HepG2 (cell line): ENCODE results near the gene LRP10. TPM values are rescaled to one million over a fixed set of nuclear protein-coding genes. Genes with fewer than 3 reads are reported as not detected.

ENCODE experiments used
- CHCHD3 ChIP-seq: sonication (generic); formaldehyde crosslinking; IDR thresholded peaks from 2 replicates; pipeline ENCODE4 v1.8.0; 2022; ENCODE audit warnings: mild to moderate bottlenecking, missing genetic modification reagents, moderate library complexity
- CHD2 ChIP-seq: IDR thresholded peaks from 2 replicates; pipeline ENCODE4 v1.6.1; 2011; ENCODE audit warnings: low read depth, low read length, improper control_type of control experiment
- GLI4 ChIP-seq: sonication (generic); formaldehyde crosslinking; IDR thresholded peaks from 2 replicates; pipeline ENCODE4 v1.5.1; 2020; ENCODE audit warnings: missing genetic modification reagents, mild to moderate bottlenecking, moderate library complexity, borderline replicate concordance
- JUN ChIP-seq: sonication (generic); formaldehyde crosslinking; IDR thresholded peaks from 2 replicates; pipeline ENCODE4 v1.4.0; 2020; ENCODE audit warnings: mild to moderate bottlenecking, missing genetic modification reagents
- JUND ChIP-seq: sonication (generic); formaldehyde crosslinking; IDR thresholded peaks from 2 replicates; pipeline ENCODE4 v1.8.0; 2022; ENCODE audit warnings: mild to moderate bottlenecking, missing genetic modification reagents
- KAT2B ChIP-seq: fragments of 150-350 bp; IDR thresholded peaks from 2 replicates; pipeline ENCODE4 v1.6.1; 2014; ENCODE audit warnings: low read depth, low read length, borderline replicate concordance
- KDM2A ChIP-seq: sonication (generic); formaldehyde crosslinking; IDR thresholded peaks from 2 replicates; pipeline ENCODE4 v1.4.0; 2020; ENCODE audit warnings: low read depth, missing genetic modification reagents, borderline replicate concordance
- KLF16 ChIP-seq, 2 experiments: sonication (generic) in 1 of 2; formaldehyde crosslinking in 1 of 2; IDR thresholded peaks; 2 replicates each; pipeline versions ENCODE4 v1.6.1 to v1.8.0; 2016 to 2023; ENCODE audit warnings: missing genetic modification reagents in 2 of 2, missing compliant biosample characterization in 1 of 2
- NFYB ChIP-seq: sonication (generic); formaldehyde crosslinking; IDR thresholded peaks from 2 replicates; pipeline ENCODE4 v1.4.0; 2020; ENCODE audit warnings: missing genetic modification reagents
- PCBP2 ChIP-seq: fragments of 200-400 bp; formaldehyde crosslinking; optimal IDR thresholded peaks from 2 replicates; pipeline ENCODE3; 2018; ENCODE audit warnings: low read length, low read depth; ENCODE audit not compliant: poor library complexity, severe bottlenecking
- SALL2 ChIP-seq: sonication (generic); formaldehyde crosslinking; IDR thresholded peaks from 2 replicates; pipeline ENCODE4 v1.8.1; 2023; ENCODE audit warnings: mild to moderate bottlenecking, missing genetic modification reagents, inconsistent platforms
- STAT5B ChIP-seq: sonication (generic); formaldehyde crosslinking; IDR thresholded peaks from 2 replicates; pipeline ENCODE4 v1.4.0; 2020; ENCODE audit warnings: missing genetic modification reagents
- TCF7L2 ChIP-seq: IDR thresholded peaks from 2 replicates; pipeline ENCODE4 v1.6.1; 2011; ENCODE audit warnings: mild to moderate bottlenecking, low read depth, low read length, moderate library complexity
- TGIF2 ChIP-seq: IDR thresholded peaks from 2 replicates; pipeline ENCODE4 v1.6.1; 2016; ENCODE audit warnings: control low read depth, missing compliant biosample characterization
- TP53 ChIP-seq: sonication (generic); formaldehyde crosslinking; conservative IDR thresholded peaks from 2 replicates; pipeline ENCODE4 v1.4.0; 2020; ENCODE audit warnings: missing genetic modification reagents
- ZNF101 ChIP-seq: sonication (generic); formaldehyde crosslinking; IDR thresholded peaks from 2 replicates; pipeline ENCODE4 v1.4.0; 2020; ENCODE audit warnings: mild to moderate bottlenecking, low read depth, missing genetic modification reagents, borderline replicate concordance
- ZNF121 ChIP-seq: sonication (generic); formaldehyde crosslinking; IDR thresholded peaks from 2 replicates; pipeline ENCODE4 v1.5.0; 2020; ENCODE audit warnings: mild to moderate bottlenecking, missing genetic modification reagents
- ZNF207 ChIP-seq: fragments of 450-650 bp; IDR thresholded peaks from 2 replicates; pipeline ENCODE4 v1.6.1; 2016; ENCODE audit warnings: antibody characterized with exemption, borderline replicate concordance
- ZNF251 ChIP-seq: sonication (generic); formaldehyde crosslinking; IDR thresholded peaks from 2 replicates; pipeline ENCODE4 v1.9.0; 2021; ENCODE audit warnings: mild to moderate bottlenecking, missing genetic modification reagents
- ZNF557 ChIP-seq: sonication (generic); formaldehyde crosslinking; IDR thresholded peaks from 2 replicates; pipeline ENCODE4 v1.4.0; 2020; ENCODE audit warnings: missing genetic modification reagents
- ZNF563 ChIP-seq: sonication (generic); formaldehyde crosslinking; IDR thresholded peaks from 2 replicates; pipeline ENCODE4 v1.8.0; 2022; ENCODE audit warnings: mild to moderate bottlenecking, moderate library complexity, missing genetic modification reagents
- ZZZ3 ChIP-seq: sonication (generic); formaldehyde crosslinking; IDR thresholded peaks from 2 replicates; pipeline ENCODE4 v1.4.0; 2020; ENCODE audit warnings: missing genetic modification reagents, mild to moderate bottlenecking, borderline replicate concordance
- polyA plus RNA-seq, 8 experiments: library from polyadenylated mRNA; depleted of rRNA in 3 of 8; stranded (reverse) in 7 of 8; unstranded in 1 of 8; fragments of >200 nt; fragmentation: Illumina TruSeq in 4 of 8; extraction: Trizol in 4 of 8; gene quantifications; 2 replicates each; pipeline versions ENCODE4 v1.2.1 to v1.2.3, GENCODE V29; 2011 to 2016; ENCODE audit warnings: low read depth in 4 of 8, missing spikeins in 1 of 8, mixed read lengths in 1 of 8; ENCODE audit not compliant: insufficient read depth in 1 of 8
- total RNA-seq, 5 experiments: library from RNA; depleted of rRNA; stranded (reverse); fragments of >200 nt; fragmentation: Illumina TruSeq; extraction: Trizol; gene quantifications; 2 replicates each; pipeline ENCODE4 v1.2.3, GENCODE V29; 2016; ENCODE audit warnings: low read depth in 1 of 5
- TF ChIP-seq, protein P1 (sequence below): sonication (generic); formaldehyde crosslinking; IDR thresholded peaks from 2 replicates; pipeline ENCODE4 v1.5.1; 2020; ENCODE audit warnings: missing genetic modification reagents, mild to moderate bottlenecking, borderline replicate concordance
- TF ChIP-seq, protein P2 (sequence below): IDR thresholded peaks from 2 replicates; pipeline ENCODE4 v1.6.1; 2016
- TF ChIP-seq, protein P3 (sequence below): sonication (generic); formaldehyde crosslinking; IDR thresholded peaks from 2 replicates; pipeline ENCODE4 v1.4.0; 2020; ENCODE audit warnings: low read depth, mild to moderate bottlenecking, missing genetic modification reagents
- TF ChIP-seq, protein P4 (sequence below): sonication (generic); formaldehyde crosslinking; IDR thresholded peaks from 2 replicates; pipeline ENCODE4 v1.8.1; 2023; ENCODE audit warnings: missing genetic modification reagents, inconsistent platforms, borderline replicate concordance
- TF ChIP-seq, protein P5 (sequence below): IDR thresholded peaks from 2 replicates; pipeline ENCODE4 v1.6.1; 2016; ENCODE audit warnings: missing genetic modification reagents, missing compliant biosample characterization

The LRP10 gene
- total and polyA plus RNA-seq, 2 of the 13 experiments (the other 11 are each of a cell fraction or from before 2014, with no cell fraction given) = 16.9 to 45.2 TPM

DNA sequence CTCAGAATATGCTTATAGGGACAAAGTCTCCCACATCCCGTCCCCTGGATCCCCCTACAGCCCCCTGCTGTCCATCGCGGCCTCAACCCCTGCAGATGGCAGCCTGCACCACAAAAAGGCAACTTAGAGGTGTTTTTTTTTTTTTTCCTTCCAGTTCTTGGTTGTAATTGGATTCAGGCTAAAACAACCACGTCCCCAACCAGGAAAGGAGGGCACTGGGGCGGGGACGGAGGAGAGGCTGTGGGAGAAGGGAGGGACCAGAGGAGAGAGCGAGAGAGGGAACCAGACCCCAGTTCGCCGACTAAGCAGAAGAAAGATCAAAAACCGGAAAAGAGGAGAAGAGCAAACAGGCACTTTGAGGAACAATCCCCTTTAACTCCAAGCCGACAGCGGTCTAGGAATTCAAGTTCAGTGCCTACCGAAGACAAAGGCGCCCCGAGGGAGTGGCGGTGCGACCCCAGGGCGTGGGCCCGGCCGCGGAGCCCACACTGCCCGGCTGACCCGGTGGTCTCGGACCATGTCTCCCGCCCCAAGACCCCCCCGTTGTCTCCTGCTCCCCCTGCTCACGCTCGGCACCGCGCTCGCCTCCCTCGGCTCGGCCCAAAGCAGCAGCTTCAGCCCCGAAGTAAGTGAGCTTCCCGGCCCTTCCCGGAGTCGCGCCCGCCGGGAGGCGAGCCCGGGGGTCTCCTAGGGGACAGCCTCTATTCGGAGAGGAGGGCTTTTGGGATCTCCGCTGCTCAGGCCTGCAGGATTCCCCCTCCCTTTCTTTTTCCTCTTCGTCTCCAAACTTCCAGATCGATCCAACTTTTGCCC lies 35.0 kb upstream of the LRP10 start, which contains the start of gene MMP14 (continued):
- TF ChIP-seq, protein P1, sequence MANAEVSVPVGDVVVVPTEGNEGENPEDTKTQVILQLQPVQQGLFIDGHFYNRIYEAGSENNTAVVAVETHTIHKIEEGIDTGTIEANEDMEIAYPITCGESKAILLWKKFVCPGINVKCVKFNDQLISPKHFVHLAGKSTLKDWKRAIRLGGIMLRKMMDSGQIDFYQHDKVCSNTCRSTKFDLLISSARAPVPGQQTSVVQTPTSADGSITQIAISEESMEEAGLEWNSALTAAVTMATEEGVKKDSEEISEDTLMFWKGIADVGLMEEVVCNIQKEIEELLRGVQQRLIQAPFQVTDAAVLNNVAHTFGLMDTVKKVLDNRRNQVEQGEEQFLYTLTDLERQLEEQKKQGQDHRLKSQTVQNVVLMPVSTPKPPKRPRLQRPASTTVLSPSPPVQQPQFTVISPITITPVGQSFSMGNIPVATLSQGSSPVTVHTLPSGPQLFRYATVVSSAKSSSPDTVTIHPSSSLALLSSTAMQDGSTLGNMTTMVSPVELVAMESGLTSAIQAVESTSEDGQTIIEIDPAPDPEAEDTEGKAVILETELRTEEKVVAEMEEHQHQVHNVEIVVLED = no peak
- TF ChIP-seq NFYB (CRISPR knock-in tag) (no peak), ZNF251 (CRISPR knock-in tag) (no peak), JUN (CRISPR knock-in tag) (no peak), SALL2 (0 out of 2 replicates have a peak, but pooled peaks have one; percentile 45), ZNF121 (CRISPR knock-in tag) (no peak), KAT2B (no peak), KDM2A (CRISPR knock-in tag) (peak; percentile 31; the same call in 1 of the 2 replicates), ZNF101 (no peak), TP53 (no peak), CHCHD3 (CRISPR knock-in tag) (no peak), CHD2 (no peak), STAT5B (CRISPR knock-in tag) (no peak), TGIF2 (CRISPR knock-in tag) (no peak), ZNF207 (no peak), ZNF557 (no peak), PCBP2 (no peak), GLI4 (CRISPR knock-in tag) (no peak), ZZZ3 (CRISPR knock-in tag) (no peak), JUND (CRISPR knock-in tag) (no peak), TCF7L2 (no peak), ZNF563 (no peak), KLF16 (CRISPR knock-in tag; IDR thresholded peaks at IDR 0.05) (no peak)
- TF ChIP-seq, protein P2, sequence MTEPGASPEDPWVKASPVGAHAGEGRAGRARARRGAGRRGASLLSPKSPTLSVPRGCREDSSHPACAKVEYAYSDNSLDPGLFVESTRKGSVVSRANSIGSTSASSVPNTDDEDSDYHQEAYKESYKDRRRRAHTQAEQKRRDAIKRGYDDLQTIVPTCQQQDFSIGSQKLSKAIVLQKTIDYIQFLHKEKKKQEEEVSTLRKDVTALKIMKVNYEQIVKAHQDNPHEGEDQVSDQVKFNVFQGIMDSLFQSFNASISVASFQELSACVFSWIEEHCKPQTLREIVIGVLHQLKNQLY (CRISPR knock-in tag) = no peak
- TF ChIP-seq, protein P3, sequence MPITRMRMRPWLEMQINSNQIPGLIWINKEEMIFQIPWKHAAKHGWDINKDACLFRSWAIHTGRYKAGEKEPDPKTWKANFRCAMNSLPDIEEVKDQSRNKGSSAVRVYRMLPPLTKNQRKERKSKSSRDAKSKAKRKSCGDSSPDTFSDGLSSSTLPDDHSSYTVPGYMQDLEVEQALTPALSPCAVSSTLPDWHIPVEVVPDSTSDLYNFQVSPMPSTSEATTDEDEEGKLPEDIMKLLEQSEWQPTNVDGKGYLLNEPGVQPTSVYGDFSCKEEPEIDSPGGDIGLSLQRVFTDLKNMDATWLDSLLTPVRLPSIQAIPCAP (CRISPR knock-in tag) = no peak
- TF ChIP-seq, protein P4, sequence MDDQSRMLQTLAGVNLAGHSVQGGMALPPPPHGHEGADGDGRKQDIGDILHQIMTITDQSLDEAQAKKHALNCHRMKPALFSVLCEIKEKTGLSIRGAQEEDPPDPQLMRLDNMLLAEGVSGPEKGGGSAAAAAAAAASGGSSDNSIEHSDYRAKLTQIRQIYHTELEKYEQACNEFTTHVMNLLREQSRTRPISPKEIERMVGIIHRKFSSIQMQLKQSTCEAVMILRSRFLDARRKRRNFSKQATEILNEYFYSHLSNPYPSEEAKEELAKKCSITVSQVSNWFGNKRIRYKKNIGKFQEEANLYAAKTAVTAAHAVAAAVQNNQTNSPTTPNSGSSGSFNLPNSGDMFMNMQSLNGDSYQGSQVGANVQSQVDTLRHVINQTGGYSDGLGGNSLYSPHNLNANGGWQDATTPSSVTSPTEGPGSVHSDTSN (CRISPR knock-in tag) = no peak
- TF ChIP-seq, protein P5, sequence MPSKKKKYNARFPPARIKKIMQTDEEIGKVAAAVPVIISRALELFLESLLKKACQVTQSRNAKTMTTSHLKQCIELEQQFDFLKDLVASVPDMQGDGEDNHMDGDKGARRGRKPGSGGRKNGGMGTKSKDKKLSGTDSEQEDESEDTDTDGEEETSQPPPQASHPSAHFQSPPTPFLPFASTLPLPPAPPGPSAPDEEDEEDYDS (CRISPR knock-in tag) = no peak
